ENCODE results near the gene MAT2A. TPM values are rescaled to one million over a fixed set of nuclear protein-coding genes. Genes with fewer than 3 reads are reported as not detected.
A peak's percentile ranks its signal among the peaks of the same experiment; 100 is the strongest.

MAT2A gene
- total and polyA plus RNA-seq, 9 of the 15 experiments (the other 6 are each of a cell fraction or from before 2014, with no cell fraction given) = 130 to 1,027 (median 240) TPM

DNA sequence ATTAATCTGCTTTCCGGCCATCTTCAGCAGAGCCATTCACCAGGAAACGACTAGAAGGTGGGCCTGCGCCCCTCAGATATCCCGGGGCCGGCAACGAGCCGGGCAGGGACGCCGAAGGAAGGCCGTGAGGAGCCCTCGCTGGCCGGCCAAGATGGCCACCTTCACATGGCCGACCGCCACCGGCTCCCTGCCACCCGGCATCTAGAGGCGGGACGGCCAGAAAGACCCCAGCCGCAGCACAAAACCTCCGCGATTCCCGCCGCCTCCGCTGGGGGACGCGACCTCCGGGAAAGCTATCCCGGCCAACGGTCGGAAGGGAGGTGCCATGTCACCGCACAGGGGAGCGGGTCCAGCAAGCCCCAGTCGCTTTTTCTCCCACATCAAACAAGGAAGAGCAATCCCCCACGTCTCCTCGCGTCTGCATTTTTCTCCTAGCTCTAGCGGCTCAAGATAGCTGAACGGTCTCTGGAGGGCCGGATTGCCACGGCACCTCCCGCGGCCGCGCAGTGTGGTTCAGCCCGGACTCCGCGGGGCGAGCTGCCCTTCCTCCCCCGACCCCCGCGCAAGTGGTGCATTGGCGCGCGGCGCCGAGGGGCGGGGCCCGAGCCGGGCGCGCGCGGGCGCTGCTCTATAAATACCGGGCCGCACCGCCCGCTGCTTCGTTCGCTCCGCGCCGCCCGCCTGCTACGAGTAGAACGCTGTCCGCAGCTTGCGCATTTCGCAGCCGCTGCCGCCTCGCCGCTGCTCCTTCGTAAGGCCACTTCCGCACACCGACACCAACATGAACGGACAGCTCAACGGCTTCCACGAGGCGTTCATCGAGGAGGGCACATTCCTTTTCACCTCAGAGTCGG, at the start of gene MAT2A (continued):
- TF ChIP-seq, protein P1, sequence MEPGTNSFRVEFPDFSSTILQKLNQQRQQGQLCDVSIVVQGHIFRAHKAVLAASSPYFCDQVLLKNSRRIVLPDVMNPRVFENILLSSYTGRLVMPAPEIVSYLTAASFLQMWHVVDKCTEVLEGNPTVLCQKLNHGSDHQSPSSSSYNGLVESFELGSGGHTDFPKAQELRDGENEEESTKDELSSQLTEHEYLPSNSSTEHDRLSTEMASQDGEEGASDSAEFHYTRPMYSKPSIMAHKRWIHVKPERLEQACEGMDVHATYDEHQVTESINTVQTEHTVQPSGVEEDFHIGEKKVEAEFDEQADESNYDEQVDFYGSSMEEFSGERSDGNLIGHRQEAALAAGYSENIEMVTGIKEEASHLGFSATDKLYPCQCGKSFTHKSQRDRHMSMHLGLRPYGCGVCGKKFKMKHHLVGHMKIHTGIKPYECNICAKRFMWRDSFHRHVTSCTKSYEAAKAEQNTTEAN (CRISPR knock-in tag; IDR thresholded peaks at IDR 0.05) = peak; percentile 90
- TF ChIP-seq, protein P2, sequence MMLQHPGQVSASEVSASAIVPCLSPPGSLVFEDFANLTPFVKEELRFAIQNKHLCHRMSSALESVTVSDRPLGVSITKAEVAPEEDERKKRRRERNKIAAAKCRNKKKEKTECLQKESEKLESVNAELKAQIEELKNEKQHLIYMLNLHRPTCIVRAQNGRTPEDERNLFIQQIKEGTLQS (IDR thresholded peaks at IDR 0.05) = peak; percentile 50; the same call in 1 of the 2 replicates
- TF ChIP-seq, protein P2 (CRISPR knock-in tag; conservative IDR thresholded peaks at IDR 0.05) = peak; percentile 57
- TF ChIP-seq BRF1 (IDR thresholded peaks at IDR 0.05; ENCODE audit: borderline replicate concordance, extremely low read depth, insufficient read length) = no peak

Measured in K562 (cell line).